ENCODE measurements around the gene ZBTB47. TPM values are rescaled to one million over a fixed set of nuclear protein-coding genes. Genes with fewer than 3 reads are reported as not detected.

ZBTB47 gene
- total RNA-seq, 2 experiments from 2014 or later = 0.21 to 0.22 TPM

DNA sequence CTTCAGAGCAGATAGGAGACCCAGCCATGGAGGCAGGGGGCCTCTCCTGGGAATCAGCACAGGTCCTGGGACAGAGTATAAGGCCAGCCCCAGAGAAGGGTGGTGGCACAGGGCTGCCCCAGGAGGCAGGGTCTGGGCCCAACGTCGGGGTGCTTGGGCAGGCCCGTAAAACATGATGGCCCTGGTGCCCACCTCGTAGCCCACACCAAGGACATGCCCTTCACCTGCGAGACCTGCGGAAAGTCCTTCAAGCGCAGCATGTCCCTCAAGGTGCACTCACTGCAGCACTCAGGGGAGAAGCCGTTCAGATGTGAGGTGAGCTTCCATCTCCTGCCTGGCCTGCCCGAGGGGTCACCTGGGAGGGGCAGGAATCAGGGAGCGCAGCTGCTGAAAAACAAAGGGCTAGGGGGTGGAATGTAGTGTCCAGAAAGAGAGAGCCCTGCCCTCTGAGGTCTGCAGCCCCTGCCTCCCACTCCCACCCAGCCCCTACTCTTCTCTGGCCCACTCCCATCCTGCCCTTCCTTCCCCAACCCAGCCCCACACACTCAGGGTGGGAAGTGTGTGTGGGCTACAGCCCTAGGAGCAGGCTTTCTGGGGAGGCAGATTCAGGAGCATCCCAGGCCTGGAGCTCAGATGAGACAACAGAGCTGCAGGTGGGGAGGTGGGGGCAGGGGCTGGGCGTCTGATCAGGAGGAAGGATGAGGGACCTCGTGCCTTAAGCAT is 9.5 kb downstream of the ZBTB47 start:
- Mint-ChIP-seq H3K4me3 (no peak overlapping the region), H3K9me3 (no peaks in the 10 kb centered on the region), H3K27ac (no peak overlapping the region), H3K36me3 (ENCODE audit: low read depth) (no peaks in the 10 kb centered on the region), H3K4me1 (no peaks in the 10 kb centered on the region), H3K27me3 (no peaks in the 10 kb centered on the region)
- CTCF ChIA-PET = interaction anchor here (0.8 to 2.0 kb wide), 4 partner anchors 11 to 176 kb away, joined by 3 to 6 read pairs (median 4); no protein-coding TSS in a partner anchor
- POLR2A ChIA-PET = no interaction called here
- no peak for DNase-seq

DNA sequence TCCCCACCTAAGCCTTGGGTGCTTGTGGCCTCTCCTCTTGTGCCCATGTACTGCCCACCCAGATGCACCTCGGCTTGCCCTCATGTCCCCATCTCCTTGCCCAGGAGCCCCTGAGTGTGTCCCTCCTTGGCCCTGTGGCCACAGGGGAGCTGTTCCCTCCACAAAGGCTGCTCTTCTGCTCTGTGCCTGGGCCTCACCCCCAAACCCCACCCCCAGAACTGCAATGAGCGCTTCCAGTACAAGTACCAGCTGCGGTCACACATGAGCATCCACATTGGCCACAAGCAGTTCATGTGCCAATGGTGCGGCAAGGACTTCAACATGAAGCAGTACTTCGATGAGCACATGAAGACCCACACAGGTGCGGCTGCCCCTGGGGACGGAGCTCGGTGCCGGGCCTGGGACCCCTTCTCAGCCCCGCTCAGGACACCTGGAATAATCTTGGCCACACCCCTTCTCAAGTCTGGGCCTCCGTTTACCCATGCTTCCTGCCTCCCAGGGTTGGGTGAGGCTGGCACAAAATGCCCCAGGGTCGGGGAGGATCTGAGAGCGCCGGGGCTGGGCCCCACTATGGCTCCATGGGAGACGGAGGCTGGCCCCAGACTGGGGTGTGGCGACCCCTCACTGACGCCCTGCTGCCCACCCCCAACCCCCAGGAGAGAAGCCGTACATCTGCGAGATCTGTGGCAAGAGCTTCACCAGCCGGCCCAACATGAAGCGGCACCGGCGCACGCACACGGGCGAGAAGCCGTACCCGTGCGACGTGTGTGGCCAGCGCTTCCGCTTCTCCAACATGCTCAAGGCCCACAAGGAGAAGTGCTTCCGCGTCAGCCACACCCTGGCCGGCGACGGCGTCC is 10.3 kb downstream of the ZBTB47 start:
- Mint-ChIP-seq H3K4me1 (no peaks in the 10 kb centered on the region), H3K27ac (no peak overlapping the region), H3K36me3 (ENCODE audit: low read depth) (no peaks in the 10 kb centered on the region), H3K27me3 (no peaks in the 10 kb centered on the region), H3K4me3 (no peak overlapping the region), H3K9me3 (no peaks in the 10 kb centered on the region)
- CTCF ChIA-PET = interaction anchor here (0.7 to 1.5 kb wide), 3 partner anchors 22 to 175 kb away, joined by 3 to 6 read pairs (median 3); partner anchors contain the start of gene KLHL40
- POLR2A ChIA-PET = no interaction called here
- no peak for DNase-seq

DNA sequence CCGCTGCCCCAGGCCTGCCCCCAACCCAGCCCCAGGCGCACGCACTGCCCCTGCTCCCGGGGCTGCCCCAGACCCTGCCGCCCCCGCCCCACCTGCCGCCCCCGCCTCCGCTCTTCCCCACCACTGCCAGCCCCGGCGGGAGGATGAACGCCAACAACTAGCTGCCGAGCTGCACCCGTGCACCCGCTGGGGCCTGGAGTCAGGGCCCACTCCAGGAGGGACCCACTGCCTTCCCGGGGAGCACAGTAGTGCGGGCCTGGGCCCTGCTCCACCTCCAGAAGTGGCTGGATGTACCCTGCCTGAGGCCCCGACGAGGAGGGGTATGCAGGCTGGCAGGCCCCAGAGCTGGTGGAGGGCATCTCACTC is 10.9 kb downstream of the ZBTB47 start:
- CTCF ChIA-PET = interaction anchor here (0.7 to 1.5 kb wide), 2 partner anchors 21 to 174 kb away, joined by 3 to 6 read pairs; partner anchors contain the start of gene KLHL40
- DNase-seq = no peak
- Mint-ChIP-seq H3K9me3 (no peaks in the 10 kb centered on the region), H3K27ac (no peak overlapping the region), H3K4me3 (no peak overlapping the region), H3K36me3 (ENCODE audit: low read depth) (no peaks in the 10 kb centered on the region), H3K27me3 (no peaks in the 10 kb centered on the region), H3K4me1 (no peaks in the 10 kb centered on the region)
- POLR2A ChIA-PET = no interaction called here

DNA sequence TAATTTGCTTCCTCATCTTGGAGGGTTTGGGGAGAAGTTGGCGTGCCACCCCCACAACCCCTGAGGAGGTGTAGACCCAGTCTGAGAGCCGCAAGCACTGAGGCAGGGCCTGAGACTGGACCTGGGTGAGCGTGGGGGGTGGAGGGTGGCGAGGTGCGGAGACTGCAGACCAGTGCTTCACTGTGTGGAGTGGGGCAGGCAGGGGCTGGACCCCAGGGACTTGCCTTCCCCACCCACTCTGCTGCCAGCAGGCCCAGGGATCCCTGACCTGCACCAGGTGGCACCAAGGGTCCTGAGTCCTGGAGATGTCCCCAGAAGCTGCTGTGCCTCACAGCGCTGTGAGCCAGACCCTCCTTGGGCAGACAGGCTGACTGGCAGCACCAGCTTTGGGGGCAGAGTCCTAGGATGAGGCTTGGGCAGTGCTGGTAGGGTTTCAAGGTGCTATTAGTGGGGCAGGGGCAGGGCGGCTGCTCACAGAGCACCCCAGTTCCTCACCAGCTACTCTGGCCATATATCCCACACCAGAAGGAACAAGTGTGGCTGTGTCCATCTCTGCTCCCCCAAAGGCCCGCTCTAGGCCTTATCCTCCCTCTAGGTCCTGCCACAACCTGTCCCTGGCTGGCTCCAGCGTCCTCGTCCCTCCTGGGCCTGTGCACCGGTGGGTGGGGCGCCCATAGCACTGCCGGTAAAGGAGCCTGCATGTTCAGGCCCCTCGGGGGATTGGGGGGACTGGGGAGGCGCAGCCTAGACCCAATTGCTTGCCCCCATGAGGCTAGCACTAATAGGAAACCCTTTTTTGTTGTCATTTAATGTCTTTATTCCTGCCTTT is 11.8 kb downstream of the ZBTB47 start:
- Mint-ChIP-seq H3K27ac (no peak overlapping the region), H3K27me3 (no peaks in the 10 kb centered on the region), H3K36me3 (ENCODE audit: low read depth) (no peaks in the 10 kb centered on the region), H3K4me1 (no peaks in the 10 kb centered on the region), H3K9me3 (no peaks in the 10 kb centered on the region), H3K4me3 (no peak overlapping the region)
- ChIA-PET CTCF (interaction anchor here (1.2 kb wide), 1 partner anchor 9 kb away, joined by 3 read pairs; no protein-coding TSS in a partner anchor), POLR2A (no interaction called here)
- DNase-seq = no peak

DNA sequence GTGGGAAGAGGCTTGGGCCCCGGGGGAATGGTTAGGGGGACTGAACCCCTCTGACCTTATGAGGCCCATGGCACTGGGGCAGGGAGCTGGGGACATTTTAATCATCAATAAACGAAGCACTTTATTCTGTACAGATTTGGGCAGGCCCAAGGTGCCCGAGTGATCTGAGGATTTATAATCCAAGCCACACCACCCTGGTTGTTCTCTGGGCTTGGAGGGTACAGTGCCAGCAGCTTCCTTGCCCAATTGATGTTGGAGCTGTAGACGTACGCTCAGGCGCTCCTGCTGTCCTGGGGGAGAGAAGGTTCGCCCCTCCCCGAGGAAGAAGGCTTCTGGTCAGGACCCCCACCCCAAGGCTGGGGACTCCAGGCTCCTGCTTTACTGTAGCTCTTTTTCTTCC is 12.5 kb downstream of the ZBTB47 start:
- Mint-ChIP-seq H3K36me3 (ENCODE audit: low read depth) (no peaks in the 10 kb centered on the region), H3K27ac (no peak overlapping the region), H3K4me3 (no peak overlapping the region), H3K27me3 (no peaks in the 10 kb centered on the region), H3K4me1 (no peaks in the 10 kb centered on the region), H3K9me3 (no peaks in the 10 kb centered on the region)
- ChIA-PET CTCF (interaction anchor here (1.2 kb wide), 1 partner anchor 10 kb away, joined by 3 read pairs; no protein-coding TSS in a partner anchor), POLR2A (no interaction called here)
- DNase-seq = no peak

DNA sequence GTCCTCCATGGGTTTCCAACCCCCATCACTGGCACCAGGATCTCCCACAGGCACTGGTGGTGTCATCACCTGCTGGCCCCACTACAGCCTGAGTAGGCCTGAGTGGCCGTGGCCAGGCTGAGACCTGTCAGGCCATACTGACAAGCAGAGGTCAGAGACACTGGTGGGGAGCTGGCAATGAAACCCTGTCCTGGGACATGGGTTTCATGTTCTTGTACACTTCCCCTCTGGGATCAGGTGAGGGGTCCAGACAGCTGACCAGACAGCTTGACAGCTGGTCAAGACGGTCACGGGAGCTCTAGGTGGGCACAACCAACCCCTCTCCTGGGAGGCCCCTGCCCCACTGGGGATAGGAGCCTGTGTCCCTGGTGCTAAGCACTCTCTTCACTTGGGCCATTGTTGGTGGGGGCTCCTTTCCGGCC is 13.1 kb downstream of the ZBTB47 start:
- Mint-ChIP-seq H3K27ac (no peak overlapping the region), H3K4me3 (no peak overlapping the region), H3K4me1 (no peaks in the 10 kb centered on the region), H3K27me3 (no peaks in the 10 kb centered on the region), H3K9me3 (no peaks in the 10 kb centered on the region), H3K36me3 (ENCODE audit: low read depth) (no peaks in the 10 kb centered on the region)
- POLR2A ChIA-PET = no interaction called here
- DNase-seq = no peak
- CTCF ChIA-PET = no interaction called here

DNA sequence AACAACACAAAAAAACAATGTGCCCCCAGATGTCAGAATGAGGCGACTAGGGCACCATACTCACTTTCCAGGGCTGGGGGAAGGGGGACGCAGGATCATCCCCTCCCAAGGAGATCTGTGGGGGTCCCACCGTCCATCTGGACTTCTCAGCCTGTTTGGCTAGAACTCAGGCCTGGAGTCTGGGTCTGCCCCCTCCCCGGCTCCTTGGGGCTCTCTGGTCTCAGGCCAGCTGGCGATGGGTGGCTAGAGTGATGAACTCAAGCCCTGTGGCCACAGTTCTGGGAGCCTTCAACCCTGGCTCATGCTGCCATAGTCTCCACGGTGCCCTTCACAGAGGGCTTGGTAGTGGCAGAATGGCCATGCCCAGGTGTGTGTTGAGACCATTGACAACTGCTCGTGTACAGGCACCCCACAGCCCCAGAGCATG is 13.6 kb downstream of the ZBTB47 start:
- Mint-ChIP-seq H3K4me1 (no peaks in the 10 kb centered on the region), H3K27me3 (no peaks in the 10 kb centered on the region), H3K36me3 (ENCODE audit: low read depth) (no peaks in the 10 kb centered on the region), H3K27ac (no peak overlapping the region), H3K9me3 (no peaks in the 10 kb centered on the region), H3K4me3 (no peak overlapping the region)
- ChIA-PET POLR2A (no interaction called here), CTCF (no interaction called here)
- DNase-seq = no peak

DNA sequence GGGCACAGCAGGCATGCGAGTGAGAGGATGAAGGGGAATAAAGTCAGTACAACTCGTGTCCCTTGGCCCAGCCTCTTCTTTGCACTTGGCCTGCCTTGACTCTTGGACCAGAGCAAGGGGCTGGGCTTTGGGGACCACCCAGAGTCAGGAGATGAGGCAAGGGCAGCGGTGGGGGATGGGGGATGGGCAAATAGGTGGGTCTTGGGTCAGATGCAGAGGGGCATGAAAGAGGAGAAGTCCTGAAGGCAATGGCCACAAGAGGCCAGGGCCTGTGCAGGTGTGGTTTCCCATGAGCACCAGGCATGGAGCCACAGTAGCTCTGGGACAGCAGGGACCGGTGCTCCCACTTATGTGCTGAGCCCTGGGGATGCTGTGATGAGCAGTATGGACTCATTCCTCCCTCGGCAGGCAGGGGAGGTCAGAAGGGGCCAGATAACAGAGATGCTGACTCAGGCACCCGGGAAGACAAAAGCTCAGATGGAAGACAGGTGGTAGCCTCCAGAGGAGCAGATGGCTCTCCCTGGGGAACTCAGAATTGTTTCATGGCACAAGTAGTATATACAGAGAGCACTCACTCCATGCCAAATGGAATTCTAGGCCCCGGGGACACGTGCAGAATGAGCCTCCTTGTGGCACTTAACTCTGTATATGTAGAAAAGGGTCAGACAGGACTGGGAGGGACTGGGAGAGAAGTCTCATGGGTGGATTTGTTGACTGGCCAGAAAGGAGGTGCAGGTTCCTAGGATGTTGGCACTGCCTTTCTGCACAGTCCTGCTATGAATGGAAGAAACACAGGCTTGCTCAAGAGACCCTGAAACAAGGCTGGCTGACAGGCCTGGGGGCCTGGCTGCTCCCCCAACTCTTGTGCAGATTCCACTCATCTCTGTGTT is 14.3 kb downstream of the ZBTB47 start:
- DNase-seq = no peak
- ChIA-PET CTCF (no interaction called here), POLR2A (no interaction called here)
- Mint-ChIP-seq H3K36me3 (ENCODE audit: low read depth) (no peaks in the 10 kb centered on the region), H3K27me3 (no peaks in the 10 kb centered on the region), H3K4me1 (no peaks in the 10 kb centered on the region), H3K4me3 (no peak overlapping the region), H3K9me3 (no peaks in the 10 kb centered on the region), H3K27ac (no peak overlapping the region)

DNA sequence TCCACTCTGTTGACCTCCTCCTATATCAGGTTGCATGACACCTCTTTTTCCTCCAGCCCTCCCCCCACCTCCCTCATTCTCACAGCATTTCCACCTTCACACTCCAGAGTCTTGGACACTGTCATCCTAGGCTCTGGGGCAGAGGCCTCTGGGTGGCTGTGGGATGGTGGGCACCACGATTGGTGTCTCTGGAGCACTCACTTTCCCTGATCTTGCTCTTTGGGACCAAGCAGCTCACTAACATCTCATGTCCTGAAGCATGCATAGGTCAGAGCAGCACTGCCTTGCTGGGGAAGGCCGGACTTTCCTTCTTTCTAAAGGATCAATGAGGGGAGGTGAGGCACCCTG is 14.9 kb downstream of the ZBTB47 start:
- Mint-ChIP-seq H3K36me3 (ENCODE audit: low read depth) (no peaks in the 10 kb centered on the region), H3K27ac (no peak overlapping the region), H3K9me3 (no peaks in the 10 kb centered on the region), H3K27me3 (no peaks in the 10 kb centered on the region), H3K4me1 (no peaks in the 10 kb centered on the region), H3K4me3 (no peak overlapping the region)
- ChIA-PET CTCF (no interaction called here), POLR2A (no interaction called here)
- DNase-seq = no peak

DNA sequence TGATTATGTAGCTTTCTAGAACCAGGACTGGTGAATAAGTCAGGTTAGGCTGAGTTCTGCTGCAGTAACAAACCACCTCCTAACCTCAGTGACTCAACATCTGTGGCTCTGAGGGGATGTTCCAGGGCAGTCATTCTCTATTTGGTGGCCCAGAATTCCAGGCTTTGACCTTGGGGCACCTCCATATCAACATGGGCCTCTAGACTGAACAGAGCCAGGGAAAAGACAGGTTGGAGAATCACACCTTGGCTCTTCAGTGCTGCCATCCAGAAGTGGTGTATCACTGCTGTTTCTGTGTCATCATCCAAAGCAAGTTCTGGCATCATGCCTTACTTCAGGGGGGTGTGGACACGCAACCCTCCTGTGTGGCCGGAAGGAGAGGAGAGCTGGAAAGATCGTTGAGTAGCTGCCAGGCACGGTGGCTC is 15.3 kb downstream of the ZBTB47 start:
- no peak overlapping the region for H3K27ac Mint-ChIP-seq
- no peak for DNase-seq
- no peaks in the 10 kb centered on the region for H3K36me3 Mint-ChIP-seq (ENCODE audit: low read depth)
- H3K4me1 Mint-ChIP-seq = no peaks in the 10 kb centered on the region
- no peak overlapping the region for H3K4me3 Mint-ChIP-seq
- H3K9me3 Mint-ChIP-seq = no peaks in the 10 kb centered on the region
- ChIA-PET POLR2A (no interaction called here), CTCF (interaction anchor here (1.1 kb wide), 1 partner anchor 9 kb away, joined by 4 read pairs; no protein-coding TSS in a partner anchor)
- H3K27me3 Mint-ChIP-seq = no peaks in the 10 kb centered on the region

DNA sequence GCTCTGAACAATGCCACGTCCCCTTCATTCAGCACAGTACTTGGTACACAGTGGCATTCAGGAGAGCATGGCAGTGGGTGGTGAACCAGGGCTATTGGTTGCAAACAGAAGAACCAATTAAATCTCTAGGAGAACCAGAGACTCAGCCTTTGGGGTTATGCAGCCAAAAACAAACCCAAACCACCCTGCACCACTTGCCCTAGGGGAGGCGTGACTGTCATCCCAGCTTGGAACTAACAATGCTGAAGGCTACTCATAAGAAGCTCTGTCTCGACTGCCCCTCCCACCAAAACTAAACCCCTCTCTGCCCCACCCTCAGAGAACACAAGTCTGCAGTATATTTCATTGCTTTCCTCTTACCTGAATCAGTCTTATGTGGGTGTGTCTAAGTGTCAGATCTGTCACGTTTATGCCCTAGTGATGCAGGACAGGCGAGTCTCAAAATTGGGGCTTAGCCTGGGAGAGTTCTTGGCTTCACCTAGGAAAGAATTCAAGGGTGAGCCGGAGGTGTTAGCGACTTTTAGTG is 16.6 kb downstream of the ZBTB47 start:
- ChIA-PET CTCF (no interaction called here), POLR2A (no interaction called here)
- no peak overlapping the region for H3K4me3 Mint-ChIP-seq
- H3K27ac Mint-ChIP-seq = no peak overlapping the region
- no peak for DNase-seq
- no peaks in the 10 kb centered on the region for H3K9me3 Mint-ChIP-seq
- peaks cover 8% of the 10 kb centered on the region for H3K27me3 Mint-ChIP-seq
- no peaks in the 10 kb centered on the region for H3K4me1 Mint-ChIP-seq
- no peaks in the 10 kb centered on the region for H3K36me3 Mint-ChIP-seq (ENCODE audit: low read depth)

DNA sequence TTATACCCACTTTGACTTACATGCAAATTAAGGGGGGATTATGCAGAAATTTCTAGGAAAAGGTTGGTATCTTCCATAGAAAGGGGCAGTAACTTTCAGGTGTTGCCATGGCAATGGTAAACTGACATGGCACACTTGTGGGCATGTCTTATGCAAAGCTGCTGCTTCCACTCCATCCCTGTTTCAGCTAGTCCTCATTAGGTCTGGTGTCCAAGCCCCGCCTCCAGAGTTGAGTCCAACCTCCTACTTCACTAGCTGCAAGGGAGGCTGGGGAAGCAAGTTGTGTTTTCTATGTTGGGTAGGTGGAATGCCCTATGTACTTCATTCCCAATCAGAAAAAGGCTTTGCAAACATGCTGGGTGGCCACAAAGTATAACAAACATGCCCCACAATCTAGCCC is 17.2 kb downstream of the ZBTB47 start:
- CTCF ChIA-PET = interaction anchor here (1.0 kb wide), 1 partner anchor 9 kb away, joined by 3 read pairs; no protein-coding TSS in a partner anchor

More for the DNA sequence above, 17.2 kb downstream of the ZBTB47 start:
- Mint-ChIP-seq H3K4me1 (no peaks in the 10 kb centered on the region), H3K27ac (no peak overlapping the region), H3K9me3 (no peaks in the 10 kb centered on the region), H3K36me3 (ENCODE audit: low read depth) (no peaks in the 10 kb centered on the region), H3K4me3 (no peak overlapping the region), H3K27me3 (peaks cover 8% of the 10 kb centered on the region)
- no peak for DNase-seq
- POLR2A ChIA-PET = no interaction called here
